ENCODE results near the gene HIPK2. TPM values are rescaled to one million over a fixed set of nuclear protein-coding genes. Genes with fewer than 3 reads are reported as not detected.
"Not testable (repeated sequence)": the region's sequence is repeated elsewhere in the genome, so short reads cannot be mapped to it uniquely, and the experiment has no call there.

Gene HIPK2
- total RNA-seq, 2 donors from 2014 or later = 49.4 to 68.5 TPM

DNA sequence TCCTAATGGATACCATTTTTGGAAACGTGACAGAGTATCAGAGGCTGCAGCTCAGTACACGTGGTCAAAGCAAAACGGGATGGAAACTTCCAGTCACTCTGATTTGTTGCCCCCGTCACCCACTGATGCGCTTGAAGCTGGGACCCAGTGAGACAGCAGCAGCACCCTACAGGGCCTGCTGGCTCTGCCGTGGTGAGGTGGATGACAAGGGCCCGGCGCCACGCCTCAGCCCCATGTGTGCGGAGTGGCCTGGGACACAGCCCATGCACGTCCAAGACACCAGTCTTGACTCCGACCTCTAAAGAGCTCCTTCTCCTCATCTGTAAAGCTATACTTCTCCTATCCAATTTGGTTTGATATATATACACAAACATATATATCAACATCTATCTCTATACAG lies 215.3 kb downstream of the HIPK2 start:
- Histone ChIP-seq H3K9me3 (no peaks in the 10 kb centered on the region), H3K4me1 (ENCODE audit: control insufficient read depth in 1 of 2, low read depth in 2 of 2) (no peaks in the 10 kb centered on the region), H3K27ac (no peak overlapping the region), H3K4me3 (no peak overlapping the region), H3K27me3 (replicated peaks; ENCODE audit: insufficient read depth) (no peaks in the 10 kb centered on the region), H3K36me3 (no peaks in the 10 kb centered on the region)
- no peak for DNase-seq (ENCODE audit: low spot score)
- TF ChIP-seq CTCF (IDR thresholded peaks at IDR 0.05) = no peak
- ATAC-seq (ENCODE audit: insufficient number of reproducible peaks, low FRiP score, low read depth) = no peak

DNA sequence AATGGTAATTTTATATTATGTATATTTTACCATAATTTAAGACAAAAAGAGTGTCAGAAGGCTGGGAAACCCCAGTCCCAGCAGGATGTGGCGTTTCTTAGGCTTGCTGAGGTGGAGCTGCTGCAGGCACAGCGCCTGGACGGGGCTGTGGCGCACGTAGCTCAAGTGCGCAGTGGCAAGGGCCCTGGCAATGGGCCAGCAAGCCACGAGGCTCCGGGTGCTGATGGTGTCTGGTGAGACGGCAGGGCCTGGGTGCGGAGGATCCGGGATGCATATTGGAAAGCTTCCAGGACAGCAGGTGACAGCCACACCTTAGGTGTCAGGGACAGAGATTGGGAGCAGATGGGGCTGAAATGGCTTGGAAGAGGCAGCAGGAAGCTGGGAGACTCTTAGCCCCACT lies 217.1 kb downstream of the HIPK2 start:
- Histone ChIP-seq H3K27me3 (replicated peaks; ENCODE audit: insufficient read depth) (no peaks in the 10 kb centered on the region), H3K4me3 (no peak overlapping the region), H3K27ac (no peak overlapping the region), H3K36me3 (no peaks in the 10 kb centered on the region), H3K9me3 (no peaks in the 10 kb centered on the region), H3K4me1 (ENCODE audit: control insufficient read depth in 1 of 2, low read depth in 2 of 2) (no peaks in the 10 kb centered on the region)
- no peak for DNase-seq (ENCODE audit: low spot score)
- no peak for ATAC-seq (ENCODE audit: insufficient number of reproducible peaks, low FRiP score, low read depth)
- no peak for TF ChIP-seq CTCF (IDR thresholded peaks at IDR 0.05)

DNA sequence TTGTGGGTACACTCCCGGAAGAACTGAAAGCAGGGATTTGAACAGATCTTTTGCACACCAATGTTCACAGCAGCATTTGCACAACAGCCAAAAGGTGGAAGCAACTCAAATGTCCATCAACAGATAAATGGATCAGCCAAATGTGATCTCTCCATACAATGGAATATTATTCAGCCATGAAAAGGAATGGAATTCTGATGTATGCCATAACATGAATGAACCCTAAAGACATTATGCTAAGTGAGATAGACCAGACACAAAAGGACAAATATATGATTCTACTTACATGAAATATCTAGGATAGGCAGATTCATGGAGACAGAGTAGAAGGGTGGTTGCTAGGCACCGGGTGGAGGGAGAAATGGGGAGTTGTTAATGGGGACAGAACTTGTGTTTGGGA lies 217.6 kb downstream of the HIPK2 start:
- no peaks in the 10 kb centered on the region for H3K9me3 ChIP-seq
- TF ChIP-seq CTCF (IDR thresholded peaks at IDR 0.05) = no peak
- ATAC-seq (ENCODE audit: insufficient number of reproducible peaks, low FRiP score, low read depth) (no peak), DNase-seq (ENCODE audit: low spot score) (no peak)
- no peak overlapping the region for H3K4me3 ChIP-seq
- H3K27ac ChIP-seq = no peak overlapping the region
- no peaks in the 10 kb centered on the region for H3K27me3 ChIP-seq (replicated peaks; ENCODE audit: insufficient read depth)
- H3K4me1 ChIP-seq (ENCODE audit: control insufficient read depth in 1 of 2, low read depth in 2 of 2) = no peaks in the 10 kb centered on the region
- H3K36me3 ChIP-seq = no peaks in the 10 kb centered on the region

DNA sequence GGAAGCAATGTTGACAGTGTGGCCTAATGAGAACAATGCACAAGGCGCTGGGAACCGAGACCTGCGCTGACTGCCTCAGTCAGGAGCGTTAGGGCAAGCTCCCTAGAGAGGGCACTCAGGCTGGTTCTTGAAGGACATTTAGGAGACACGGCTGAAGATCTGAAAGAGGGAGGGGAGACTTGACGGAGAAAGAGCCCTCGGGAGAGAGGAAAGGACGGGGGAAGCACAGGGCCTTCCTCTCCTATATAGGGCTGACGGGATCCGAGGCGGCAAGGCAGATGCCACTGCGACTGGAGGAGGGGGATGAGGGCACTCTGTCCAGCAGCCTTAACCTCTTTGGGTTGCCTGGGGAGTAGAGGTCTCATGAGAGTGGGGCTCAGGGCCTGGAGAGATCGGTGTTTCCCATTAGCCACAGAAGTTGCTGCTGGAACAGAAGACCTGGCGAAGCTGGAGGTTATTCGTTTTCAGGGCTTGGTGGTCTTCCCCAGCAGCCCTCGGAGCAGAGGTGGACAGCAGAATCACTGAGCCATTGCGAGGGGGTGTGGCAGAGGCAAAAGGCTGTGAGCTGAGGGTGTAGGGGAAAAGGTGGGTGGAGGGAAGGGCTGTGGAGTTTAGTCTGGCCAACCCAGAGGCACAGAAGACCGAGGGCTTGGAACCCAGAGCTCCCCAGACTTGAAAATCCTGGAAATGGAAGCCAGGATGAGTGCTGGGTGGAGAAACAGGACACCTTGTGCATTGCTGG lies 218.3 kb downstream of the HIPK2 start:
- no peak for ATAC-seq (ENCODE audit: insufficient number of reproducible peaks, low FRiP score, low read depth)
- DNase-seq (ENCODE audit: low spot score) = no peak
- H3K4me3 ChIP-seq = no peak overlapping the region
- TF ChIP-seq CTCF (IDR thresholded peaks at IDR 0.05) = no peak
- no peaks in the 10 kb centered on the region for H3K36me3 ChIP-seq
- no peaks in the 10 kb centered on the region for H3K27me3 ChIP-seq (replicated peaks; ENCODE audit: insufficient read depth)
- H3K4me1 ChIP-seq (ENCODE audit: control insufficient read depth in 1 of 2, low read depth in 2 of 2) = no peaks in the 10 kb centered on the region
- H3K27ac ChIP-seq = no peak overlapping the region
- H3K9me3 ChIP-seq = no peaks in the 10 kb centered on the region

DNA sequence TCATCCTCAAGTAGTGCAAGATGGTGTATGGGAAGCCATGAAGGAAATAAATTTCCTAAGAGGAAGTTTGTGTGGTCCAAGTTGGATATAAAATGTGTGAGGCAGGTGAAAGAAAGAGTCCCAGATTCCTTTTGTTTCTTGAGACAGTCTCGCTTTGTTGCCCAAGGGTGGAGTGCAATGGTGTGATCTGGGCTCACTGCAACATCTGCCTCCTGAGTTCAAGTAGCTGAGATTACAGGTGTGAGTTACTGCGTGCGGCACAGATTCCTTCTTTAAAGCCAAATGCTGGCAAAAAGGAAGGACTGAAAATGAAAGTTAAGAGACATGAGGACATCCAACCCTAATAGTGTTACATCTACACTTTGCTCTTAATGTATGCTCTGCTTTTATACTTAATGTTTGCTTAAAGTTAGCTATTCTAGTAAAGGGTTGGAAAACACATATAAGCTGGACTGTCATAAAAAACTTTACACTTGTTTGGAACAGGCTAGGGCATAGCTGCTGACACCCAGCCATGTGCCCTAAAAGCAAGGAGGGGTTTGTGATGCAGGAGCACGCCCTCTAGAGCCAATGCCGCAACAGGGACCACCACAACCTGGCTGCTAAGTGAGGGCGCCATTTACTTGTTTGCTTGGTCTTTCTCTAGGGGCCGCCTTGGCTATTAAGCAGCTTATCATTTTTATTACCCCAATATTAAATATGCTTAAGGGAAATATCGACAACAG lies 219.8 kb downstream of the HIPK2 start:
- H3K4me3 ChIP-seq = no peak overlapping the region
- no peak for DNase-seq (ENCODE audit: low spot score)
- no peak overlapping the region for H3K27ac ChIP-seq
- no peaks in the 10 kb centered on the region for H3K27me3 ChIP-seq (replicated peaks; ENCODE audit: insufficient read depth)
- no peaks in the 10 kb centered on the region for H3K4me1 ChIP-seq (ENCODE audit: control insufficient read depth in 1 of 2, low read depth in 2 of 2)
- no peak for TF ChIP-seq CTCF (IDR thresholded peaks at IDR 0.05)
- H3K9me3 ChIP-seq = no peaks in the 10 kb centered on the region
- ATAC-seq (ENCODE audit: insufficient number of reproducible peaks, low FRiP score, low read depth) = no peak
- no peaks in the 10 kb centered on the region for H3K36me3 ChIP-seq

DNA sequence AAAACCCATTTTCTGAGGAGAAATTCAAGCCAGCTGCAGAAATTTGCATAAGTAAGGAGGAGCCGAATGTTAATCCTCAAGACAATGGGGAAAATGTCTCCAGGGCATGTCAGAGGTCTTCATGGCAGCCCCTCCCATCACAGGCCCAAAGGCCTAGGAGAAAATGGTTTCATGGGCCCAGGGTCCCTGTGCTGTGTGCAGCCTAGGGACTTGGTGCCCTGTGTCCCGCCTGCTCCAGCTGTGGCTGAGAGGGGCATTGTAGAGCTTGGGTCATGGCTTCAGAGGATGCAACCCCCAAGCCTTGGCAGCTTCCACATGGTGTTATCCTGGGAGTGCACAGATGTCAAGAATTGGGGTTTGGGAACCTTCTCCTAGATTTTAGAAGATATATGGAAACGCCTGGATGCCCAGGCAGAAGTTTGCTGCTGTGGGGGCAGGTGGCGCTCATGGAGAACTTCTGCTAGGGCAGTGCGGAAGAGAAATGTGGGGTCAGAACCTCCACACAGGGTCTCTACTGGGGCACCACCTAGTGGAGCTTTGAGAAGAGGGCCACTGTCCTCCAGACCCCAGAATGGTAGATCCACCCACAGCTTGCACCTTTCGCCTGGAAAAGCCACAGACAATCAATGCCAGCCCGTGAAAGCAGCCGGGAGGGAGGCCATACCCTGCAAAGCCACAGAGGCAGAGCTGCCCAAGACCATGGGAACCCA lies 223.7 kb downstream of the HIPK2 start:
- not testable (repeated sequence) for H3K4me3 ChIP-seq; H3K36me3 ChIP-seq; H3K9me3 ChIP-seq; H3K27me3 ChIP-seq (replicated peaks; ENCODE audit: insufficient read depth); H3K27ac ChIP-seq; DNase-seq (ENCODE audit: low spot score); ATAC-seq (ENCODE audit: insufficient number of reproducible peaks, low FRiP score, low read depth); H3K4me1 ChIP-seq (ENCODE audit: control insufficient read depth in 1 of 2, low read depth in 2 of 2)
